Suprapubic skin (tissue), 3 donors: ENCODE results near the gene NKAIN2.

Experiments
- CTCF ChIP-seq, 2 donors: fragments of 200-600 bp in 1 of 2; fragments of 450-650 bp in 1 of 2; sonication (generic) in 1 of 2; IDR thresholded peaks; one replicate each; pipeline ENCODE4 v1.5.1; 2016 to 2019; ENCODE audit warnings: antibody characterized with exemption in 2 of 2, mild to moderate bottlenecking in 1 of 2, moderate library complexity in 1 of 2
- POLR2A ChIP-seq, 2 donors: fragments of 450-650 bp; IDR thresholded peaks; one replicate each; pipeline ENCODE4 v1.6.1; 2017; ENCODE audit warnings: antibody characterized with exemption in 2 of 2, mild to moderate bottlenecking in 2 of 2, moderate library complexity in 2 of 2

- TF ChIP-seq CTCF (IDR thresholded peaks at IDR 0.05): no peak
- no peak for TF ChIP-seq POLR2A (IDR thresholded peaks at IDR 0.05)
These were observed 400.1 kb downstream of the NKAIN2 start for GRCh38 chr6:124203812-124204167.
